SU-DHL-6 (cell line): ENCODE results near the gene TLN1.

Experiments
- H2AFZ ChIP-seq: fragments of 200-600 bp; sonication (generic); 2 replicates; pipeline ENCODE4 v1.6.1; 2014; ENCODE audit warnings: low read depth, mild to moderate bottlenecking, moderate library complexity, mixed read lengths, antibody characterized with exemption, low read length; ENCODE audit not compliant: severe bottlenecking
- H3F3A ChIP-seq: fragments of 200-600 bp; shearing (Covaris generic); 2 replicates; pipeline ENCODE4 v1.6.0; 2016; ENCODE audit warnings: antibody characterized with exemption, mild to moderate bottlenecking; ENCODE audit not compliant: insufficient read depth
- H3K27ac ChIP-seq: fragments of 200-600 bp; sonication (generic); 2 replicates; pipeline ENCODE4 v1.5.1; 2016; ENCODE audit warnings: low read depth, mild to moderate bottlenecking, low read length, moderate library complexity, mixed read lengths
- H3K27me3 ChIP-seq: fragments of 200-600 bp; sonication (generic), shearing (Covaris generic); 2 replicates; pipeline ENCODE4 v1.6.0; 2014; ENCODE audit warnings: mild to moderate bottlenecking, low read length
- H3K36me3 ChIP-seq: fragments of 200-600 bp; sonication (generic); 2 replicates; pipeline ENCODE4 v1.6.1; 2014; ENCODE audit warnings: mild to moderate bottlenecking, low read length, mixed read lengths
- H3K4me2 ChIP-seq: fragments of 300-600, 200-600 bp; shearing (Covaris generic), sonication (generic); 2 replicates; pipeline ENCODE4 v1.6.0; 2014; ENCODE audit warnings: low read length, low read depth, mild to moderate bottlenecking; ENCODE audit not compliant: poor library complexity, severe bottlenecking
- H3K4me3 ChIP-seq: fragments of 200-600 bp; sonication (generic); 2 replicates; pipeline ENCODE4 v1.5.1; 2014; ENCODE audit warnings: antibody characterized with exemption, low read length, mild to moderate bottlenecking, mixed read lengths; ENCODE audit not compliant: insufficient read depth, poor library complexity, severe bottlenecking
- H3K79me2 ChIP-seq: fragments of 200-600 bp; sonication (generic); 2 replicates; pipeline ENCODE4 v1.6.1; 2014; ENCODE audit warnings: mild to moderate bottlenecking, low read length, moderate library complexity; ENCODE audit not compliant: insufficient read depth
- H3K9ac ChIP-seq: fragments of 200-600 bp; sonication (generic); 2 replicates; pipeline ENCODE4 v1.7.0; 2014; ENCODE audit warnings: mild to moderate bottlenecking, low read length
- H3K9me2 ChIP-seq: fragments of 200-600 bp; sonication (generic); replicated peaks from 2 replicates; pipeline ENCODE4 v1.6.1; 2014; ENCODE audit warnings: low read length; ENCODE audit not compliant: insufficient read depth
- H3K9me3 ChIP-seq: fragments of 200-600 bp; sonication (generic); 2 replicates; pipeline ENCODE4 v1.6.1; 2014; ENCODE audit warnings: low read length, mixed read lengths; ENCODE audit not compliant: insufficient read depth
- H4K20me1 ChIP-seq: fragments of 200-600 bp; sonication (generic); 2 replicates; pipeline ENCODE4 v1.6.1; 2014; ENCODE audit warnings: low read depth, mild to moderate bottlenecking, antibody characterized with exemption, low read length, moderate library complexity, mixed read lengths
- EZH2phosphoT487 ChIP-seq: fragments of 200-600 bp; sonication (generic), shearing (Covaris generic); conservative IDR thresholded peaks from 2 replicates; pipeline ENCODE4 v1.6.1; 2018; ENCODE audit warnings: mild to moderate bottlenecking, antibody characterized with exemption, low read length, moderate library complexity, mixed read lengths
- TF ChIP-seq, protein P1 (sequence below): fragments of 200-600 bp; sonication (generic); IDR thresholded peaks from one replicate; pipeline ENCODE4 v1.5.1; 2017; ENCODE audit warnings: antibody characterized with exemption, mild to moderate bottlenecking, low read length, moderate library complexity; ENCODE audit not compliant: insufficient read depth, poor library complexity, severe bottlenecking

TLN1 gene

DNA sequence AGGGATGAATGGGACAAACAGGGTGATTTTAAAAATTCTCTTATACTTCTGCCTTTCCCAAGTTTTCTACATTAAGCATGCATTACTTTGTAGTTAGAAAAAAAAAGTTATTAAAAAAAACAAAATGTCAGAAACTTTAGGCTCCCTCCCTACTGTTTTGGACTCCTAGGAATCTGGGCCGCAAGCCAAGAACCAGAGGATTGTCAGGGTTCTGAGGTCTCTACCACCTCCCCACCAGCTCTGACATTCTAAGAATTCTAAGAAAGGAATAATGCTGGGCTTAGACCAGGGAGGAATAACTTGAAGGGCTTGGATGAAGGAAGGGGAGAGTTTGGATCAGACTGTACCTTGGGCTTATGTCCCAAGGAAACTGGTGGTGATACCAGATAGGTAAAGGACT is 66.0 kb downstream of the TLN1 start:
- peak overlapping the region; percentile 70 for H3K4me2 ChIP-seq
- no peaks in the 10 kb centered on the region for H3K27me3 ChIP-seq
- H3K9me3 ChIP-seq: no peaks in the 10 kb centered on the region
- H2AFZ ChIP-seq: no peak overlapping the region
- H3K27ac ChIP-seq: no peak overlapping the region
- H3F3A ChIP-seq: peaks cover 37% of the 10 kb centered on the region
- TF ChIP-seq, protein P1, sequence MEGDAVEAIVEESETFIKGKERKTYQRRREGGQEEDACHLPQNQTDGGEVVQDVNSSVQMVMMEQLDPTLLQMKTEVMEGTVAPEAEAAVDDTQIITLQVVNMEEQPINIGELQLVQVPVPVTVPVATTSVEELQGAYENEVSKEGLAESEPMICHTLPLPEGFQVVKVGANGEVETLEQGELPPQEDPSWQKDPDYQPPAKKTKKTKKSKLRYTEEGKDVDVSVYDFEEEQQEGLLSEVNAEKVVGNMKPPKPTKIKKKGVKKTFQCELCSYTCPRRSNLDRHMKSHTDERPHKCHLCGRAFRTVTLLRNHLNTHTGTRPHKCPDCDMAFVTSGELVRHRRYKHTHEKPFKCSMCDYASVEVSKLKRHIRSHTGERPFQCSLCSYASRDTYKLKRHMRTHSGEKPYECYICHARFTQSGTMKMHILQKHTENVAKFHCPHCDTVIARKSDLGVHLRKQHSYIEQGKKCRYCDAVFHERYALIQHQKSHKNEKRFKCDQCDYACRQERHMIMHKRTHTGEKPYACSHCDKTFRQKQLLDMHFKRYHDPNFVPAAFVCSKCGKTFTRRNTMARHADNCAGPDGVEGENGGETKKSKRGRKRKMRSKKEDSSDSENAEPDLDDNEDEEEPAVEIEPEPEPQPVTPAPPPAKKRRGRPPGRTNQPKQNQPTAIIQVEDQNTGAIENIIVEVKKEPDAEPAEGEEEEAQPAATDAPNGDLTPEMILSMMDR: no peak
- no peak for TF ChIP-seq EZH2phosphoT487
- H3K36me3 ChIP-seq: no peaks in the 10 kb centered on the region
- no peaks in the 10 kb centered on the region for H4K20me1 ChIP-seq
- H3K79me2 ChIP-seq: 0 out of 2 replicates have a peak, but pooled peaks cover 8% of the 10 kb centered on the region
- no peak overlapping the region for H3K9ac ChIP-seq
- no peaks in the 10 kb centered on the region for H3K9me2 ChIP-seq
- no peak overlapping the region for H3K4me3 ChIP-seq

DNA sequence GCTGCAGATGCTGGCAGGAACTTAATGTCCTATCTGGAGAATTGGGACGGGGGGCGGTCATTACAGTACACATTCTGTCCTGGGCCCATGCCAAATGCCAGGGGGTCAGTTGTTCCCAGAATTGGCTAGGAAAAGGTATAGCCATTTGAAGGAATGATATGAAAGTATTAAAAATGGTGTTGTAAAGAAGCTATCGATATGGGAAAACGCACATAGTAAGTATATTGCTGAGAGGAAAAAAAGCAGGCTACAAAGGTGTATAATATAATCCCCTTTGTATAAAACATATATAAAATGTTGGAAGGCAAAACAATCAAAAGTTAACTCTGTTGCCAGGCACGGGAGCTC is 66.5 kb downstream of the TLN1 start:
- Histone ChIP-seq H3K79me2 (0 out of 2 replicates have a peak, but pooled peaks cover 8% of the 10 kb centered on the region), H3K4me3 (peak overlapping the region; percentile 64), H3K36me3 (no peaks in the 10 kb centered on the region), H3K27ac (peak overlapping the region; percentile 86), H3K9me3 (no peaks in the 10 kb centered on the region), H2AFZ (peak overlapping the region; percentile 79), H3K27me3 (no peaks in the 10 kb centered on the region), H3F3A (peaks cover 41% of the 10 kb centered on the region), H4K20me1 (no peaks in the 10 kb centered on the region), H3K9ac (peak overlapping the region; percentile 80), H3K9me2 (no peaks in the 10 kb centered on the region), H3K4me2 (peak overlapping the region; percentile 70)
- TF ChIP-seq, protein P1: no peak
- no peak for TF ChIP-seq EZH2phosphoT487

DNA sequence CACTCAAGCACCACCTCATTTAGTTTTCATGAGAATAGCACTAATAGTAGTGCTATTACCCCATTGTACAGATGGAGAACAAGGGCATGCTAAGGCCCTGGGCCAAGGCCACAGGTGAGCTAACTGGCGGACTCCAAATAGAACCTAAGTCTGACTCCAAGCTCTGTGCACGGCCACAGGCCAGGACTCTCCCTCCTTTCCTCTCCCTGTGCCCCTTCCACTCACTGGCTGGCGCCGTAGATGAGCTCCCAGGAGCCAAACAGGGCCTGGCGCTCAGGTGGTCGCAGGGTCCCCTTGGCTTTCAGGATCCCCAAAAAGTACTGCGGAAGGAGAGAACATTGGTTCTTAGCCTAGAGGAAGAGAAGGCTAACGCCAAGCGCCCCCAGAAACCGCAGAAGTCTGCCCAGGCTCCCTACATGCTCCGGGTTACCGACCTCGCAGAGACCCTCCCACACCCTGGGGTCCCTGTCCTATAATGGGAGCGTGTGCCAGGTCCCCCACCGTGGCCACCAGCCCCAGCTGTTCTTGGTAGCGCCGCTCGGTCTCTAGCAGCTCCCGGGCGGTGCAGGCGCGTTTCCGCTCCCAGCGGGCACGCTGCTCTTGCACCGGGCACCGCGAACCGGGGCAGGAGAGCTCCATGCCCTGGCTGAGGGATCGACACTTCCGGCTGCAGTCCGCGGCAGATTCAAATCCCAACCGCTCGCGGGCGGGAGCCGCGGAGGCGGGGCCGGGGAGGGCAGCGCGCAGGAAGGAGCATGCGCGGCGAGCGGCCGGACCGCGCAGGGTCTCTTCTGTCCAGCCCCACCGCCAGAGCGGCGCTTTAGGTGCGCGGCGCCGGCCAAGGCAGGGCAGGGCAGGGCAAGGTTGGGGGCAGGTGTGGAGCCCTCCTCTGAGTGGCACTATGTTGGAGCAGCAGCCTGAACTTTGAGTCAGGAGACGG is 67.2 kb downstream of the TLN1 start, which contains the start of gene ARHGEF39:
Gene ARHGEF39 (minus strand): TSS at position 665 of the 940 bp plus-strand sequence. CDS start 26 bp downstream, at position 639.
- Histone ChIP-seq H4K20me1 (no peaks in the 10 kb centered on the region), H2AFZ (peak within 1 kb of the TSS; percentile 79), H3K27me3 (no peaks in the 10 kb centered on the region), H3K79me2 (0 out of 2 replicates have a peak, but pooled peaks cover 8% of the 10 kb centered on the region), H3K4me3 (peak within 1 kb of the TSS; percentile 64), H3K27ac (peak within 1 kb of the TSS; percentile 86), H3K36me3 (no peaks in the 10 kb centered on the region), H3K9ac (peak within 1 kb of the TSS; percentile 80), H3F3A (peaks cover 46% of the 10 kb centered on the region), H3K9me3 (no peaks in the 10 kb centered on the region), H3K4me2 (peak within 1 kb of the TSS; percentile 70), H3K9me2 (no peaks in the 10 kb centered on the region)
- TF ChIP-seq EZH2phosphoT487: no peak
- TF ChIP-seq, protein P1: peak; percentile 37
